HG03095 (cell line): ENCODE data around the gene PRICKLE1.

Experiments used
- ATAC-seq: cut with Tn5 transposase; IDR thresholded peaks from one replicate; pipeline ENCODE4 v1.9.1; 2021; ENCODE audit warnings: moderate library complexity; ENCODE audit not compliant: unreplicated experiment

Gene PRICKLE1

DNA sequence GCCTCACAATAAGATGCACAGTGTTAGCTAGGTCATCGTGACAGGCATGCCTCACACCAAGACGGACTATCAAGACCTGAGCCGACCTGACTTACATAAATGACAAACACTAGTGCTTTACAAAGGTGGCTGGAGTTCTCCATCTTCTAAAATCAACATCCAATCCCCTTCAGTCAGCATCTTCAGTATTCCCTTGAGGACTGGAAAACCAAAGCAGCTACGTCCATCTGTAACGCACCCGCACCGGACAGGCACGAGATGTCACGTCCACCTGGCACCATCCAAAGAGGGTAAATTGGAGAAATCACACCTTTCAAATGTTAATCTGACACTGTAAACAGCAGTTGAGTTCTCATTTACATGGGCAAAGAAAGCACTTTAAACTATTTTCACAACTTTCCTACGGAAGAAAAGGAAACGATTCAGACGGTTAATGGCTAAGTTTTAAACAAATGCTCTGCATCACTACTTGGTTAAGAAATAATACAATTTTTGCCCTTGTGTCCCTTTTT lies 130.2 kb downstream of the PRICKLE1 start:
- no peak for ATAC-seq

DNA sequence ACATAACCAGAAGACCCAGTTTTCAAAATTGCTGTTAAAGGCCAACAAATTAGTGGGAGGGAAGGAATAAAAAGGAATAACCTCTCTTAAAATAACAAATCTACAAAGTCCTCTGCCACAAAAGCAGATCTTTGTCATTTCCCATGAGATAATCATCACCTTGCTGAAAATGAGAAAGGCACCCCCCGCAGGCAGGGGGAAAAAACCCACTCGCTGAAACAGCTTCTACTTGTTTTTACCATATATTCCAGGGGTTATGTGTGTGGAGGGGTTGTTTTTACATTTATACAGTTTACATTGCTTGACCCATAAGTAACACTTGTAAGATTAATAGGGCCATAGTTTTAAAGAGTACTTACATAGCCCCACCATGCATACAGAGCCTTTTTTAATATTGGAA lies 131.0 kb downstream of the PRICKLE1 start:
- no peak for ATAC-seq

DNA sequence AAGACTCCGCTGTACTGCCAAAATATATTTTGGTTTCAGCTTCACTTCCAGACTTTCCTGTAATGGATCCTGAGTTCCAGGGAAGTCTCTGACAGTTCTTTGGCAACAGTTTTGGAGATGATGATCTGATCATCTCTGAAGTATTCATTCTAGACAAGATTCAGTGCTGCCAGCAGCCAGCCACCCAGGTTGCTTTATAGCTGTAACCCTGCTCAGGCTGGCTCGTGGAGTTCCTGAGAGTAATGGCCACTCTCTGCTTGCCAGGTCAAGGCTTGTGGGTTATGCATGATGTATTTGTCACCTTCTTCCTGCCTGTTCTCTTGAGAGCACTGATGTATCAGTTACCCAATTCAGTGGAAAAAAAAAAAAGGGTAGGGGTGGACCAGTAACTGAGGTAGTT lies 139.3 kb downstream of the PRICKLE1 start:
- ATAC-seq: no peak

DNA sequence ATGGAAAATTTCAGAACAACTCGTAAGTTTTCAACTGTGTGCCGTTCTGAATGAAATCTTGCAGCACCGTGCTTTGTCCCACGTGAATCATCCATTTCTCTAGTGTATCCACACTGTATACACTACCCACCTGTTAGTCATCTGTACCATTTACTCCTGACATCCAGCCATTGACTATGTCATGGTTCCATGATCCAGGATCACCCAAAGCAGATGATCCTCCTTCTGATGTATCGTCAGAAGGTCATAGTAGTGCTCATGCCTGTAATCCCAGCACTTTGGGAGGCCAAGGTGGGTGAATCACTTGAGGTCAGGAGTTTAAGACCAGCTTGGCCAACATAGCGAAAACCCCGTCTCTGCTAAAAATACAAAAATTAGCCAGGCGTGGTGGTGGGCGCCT lies 140.7 kb downstream of the PRICKLE1 start:
- ATAC-seq: no peak

DNA sequence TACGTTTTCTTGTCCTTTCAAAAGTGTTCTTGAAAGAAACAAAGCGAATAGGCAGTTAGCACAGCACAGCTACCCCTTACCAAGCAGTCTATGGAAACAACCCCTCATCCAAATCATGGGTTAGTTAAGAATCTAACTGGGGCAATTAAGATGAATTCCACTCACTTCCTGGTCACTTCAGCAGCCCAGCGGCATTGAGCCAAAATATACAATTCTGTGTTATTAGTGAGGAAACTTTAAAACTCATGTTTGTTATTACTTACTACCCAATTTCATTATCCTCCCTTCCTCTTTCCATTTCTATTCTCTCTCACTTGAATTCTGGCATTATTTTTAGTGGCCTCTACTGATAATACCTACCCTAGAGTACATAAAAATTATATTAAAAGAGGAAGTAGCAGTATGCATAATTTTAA lies 142.2 kb downstream of the PRICKLE1 start:
- no peak for ATAC-seq

DNA sequence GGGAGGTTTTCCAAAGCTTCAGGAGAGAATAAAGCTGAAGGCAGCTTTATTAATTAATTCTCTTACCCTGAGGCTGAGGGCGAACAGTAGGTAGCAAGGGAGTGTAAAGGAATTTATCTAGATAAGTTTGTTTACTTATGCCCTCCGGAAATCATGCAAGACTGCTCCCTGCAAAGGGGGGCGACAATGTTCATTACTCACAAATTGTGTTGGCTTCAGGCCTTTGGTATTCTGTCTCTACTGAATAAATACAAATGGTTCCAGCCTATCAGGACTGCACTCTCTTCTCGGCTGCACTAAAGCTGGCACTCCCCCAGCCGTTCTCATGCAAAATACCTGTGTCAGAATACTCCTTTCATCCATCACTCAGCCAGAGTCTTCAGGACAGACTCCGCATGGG lies 142.8 kb downstream of the PRICKLE1 start:
- no peak for ATAC-seq

DNA sequence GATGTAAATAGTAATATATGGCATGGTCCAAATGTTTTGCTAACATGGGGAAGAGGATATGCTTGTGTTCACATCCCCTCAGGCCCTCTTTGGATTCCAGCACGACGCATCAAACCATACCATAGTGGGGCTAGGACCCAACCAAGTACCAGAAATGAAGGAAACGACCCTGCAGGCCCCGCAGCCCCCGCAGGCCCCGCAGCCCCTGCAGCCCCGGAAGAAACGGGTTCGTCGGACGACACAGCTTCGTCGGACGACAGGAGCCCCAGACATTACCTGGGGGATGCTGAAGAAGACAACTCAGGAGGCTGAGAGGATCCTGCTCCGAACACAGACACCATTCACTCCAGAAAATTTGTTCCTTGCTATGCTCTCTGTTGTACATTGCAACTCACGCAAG lies 143.7 kb downstream of the PRICKLE1 start:
- ATAC-seq: no peak

DNA sequence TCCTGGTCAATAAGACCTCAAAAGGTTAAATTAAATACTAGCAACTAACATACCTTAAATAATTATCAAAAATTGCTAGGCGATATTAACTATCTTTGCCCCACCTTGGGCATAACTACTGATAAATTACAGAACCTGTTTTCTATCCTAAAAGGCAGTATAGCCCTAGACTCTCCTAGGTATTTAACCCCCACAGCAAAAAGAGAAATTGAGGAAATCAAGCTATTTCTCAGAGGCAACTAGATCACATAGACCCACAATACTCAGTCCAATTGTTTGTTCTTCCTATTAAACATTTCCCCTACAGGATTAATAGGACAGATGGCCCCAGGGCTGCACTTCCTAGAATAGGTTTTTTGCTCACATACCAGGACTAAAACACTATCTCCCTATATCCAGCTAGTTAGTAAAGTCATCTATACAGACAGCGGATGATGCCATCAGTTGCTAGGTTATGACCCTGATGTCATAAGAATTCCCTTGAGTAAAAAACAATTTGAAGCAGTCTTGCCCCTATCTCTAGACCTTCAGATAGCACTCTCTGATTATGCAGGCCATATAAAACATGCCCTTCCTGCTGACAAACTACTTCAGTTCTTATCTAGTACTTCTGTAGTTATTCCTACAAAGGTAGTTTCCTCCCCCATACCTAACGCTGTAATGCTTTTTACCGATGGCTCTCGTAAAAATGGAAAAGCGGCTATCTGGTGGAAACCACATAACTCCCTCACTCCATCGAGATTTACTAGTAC lies 145.2 kb downstream of the PRICKLE1 start:
- ATAC-seq: no peak

DNA sequence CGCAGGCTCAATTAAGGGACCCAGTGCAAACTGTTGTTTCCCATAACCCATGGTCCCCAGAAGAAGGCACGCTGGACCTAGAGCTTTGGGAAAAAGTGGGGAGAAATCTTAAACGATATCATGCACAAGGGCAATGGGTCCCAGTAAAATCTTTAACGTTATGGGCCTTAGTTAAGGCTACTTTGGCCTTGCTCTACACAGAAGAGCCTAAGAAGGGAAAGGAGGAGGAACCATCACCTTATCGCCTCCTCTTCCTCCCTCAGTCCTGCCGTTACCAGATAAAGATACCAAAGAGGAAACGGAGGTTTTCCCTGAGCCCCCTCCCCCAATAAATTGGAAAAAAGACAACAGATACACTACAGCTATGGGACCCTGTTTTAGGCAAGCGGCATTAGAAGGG lies 146.7 kb downstream of the PRICKLE1 start:
- ATAC-seq: no peak

DNA sequence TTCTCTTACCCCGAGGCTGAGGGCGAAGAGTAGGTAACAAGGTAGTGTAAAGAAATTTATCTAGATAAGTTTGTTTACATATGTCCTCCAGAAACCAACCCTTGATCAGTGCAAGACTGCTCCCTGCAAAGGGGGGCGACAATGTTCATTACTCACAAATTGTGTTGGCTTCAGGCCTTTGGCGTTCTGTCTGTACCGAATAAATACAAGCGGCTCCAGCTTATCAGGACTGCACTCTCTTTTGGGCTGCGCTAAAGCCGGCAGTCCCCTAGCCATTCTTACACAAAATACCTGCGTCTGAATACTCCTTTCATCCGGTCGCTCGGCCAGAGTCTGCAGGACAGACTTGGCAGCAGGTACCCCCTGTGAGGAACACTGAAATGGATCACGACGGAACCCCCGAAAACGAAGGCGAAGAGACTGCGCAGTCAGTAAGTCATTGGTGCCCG lies 147.2 kb downstream of the PRICKLE1 start:
- ATAC-seq: no peak

DNA sequence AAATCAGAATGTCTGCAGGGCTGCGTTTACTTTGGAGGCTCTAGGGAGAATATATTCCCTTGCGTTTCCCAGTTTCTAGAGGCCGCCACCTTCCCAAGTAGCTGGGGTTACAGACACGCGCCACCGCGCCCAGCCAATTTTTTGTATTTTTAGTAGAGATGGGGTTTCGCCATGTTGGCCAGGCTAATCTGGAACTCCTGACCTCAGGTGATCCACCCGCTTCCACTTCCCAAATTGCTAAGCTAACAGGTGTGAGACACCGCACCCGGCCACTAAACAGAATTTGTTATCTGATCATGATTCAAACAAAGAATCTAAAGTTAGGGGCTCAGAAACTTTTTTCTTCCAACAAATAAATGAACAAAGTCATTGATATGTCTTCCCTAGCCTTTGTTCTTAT lies 148.9 kb downstream of the PRICKLE1 start:
- ATAC-seq: no peak

DNA sequence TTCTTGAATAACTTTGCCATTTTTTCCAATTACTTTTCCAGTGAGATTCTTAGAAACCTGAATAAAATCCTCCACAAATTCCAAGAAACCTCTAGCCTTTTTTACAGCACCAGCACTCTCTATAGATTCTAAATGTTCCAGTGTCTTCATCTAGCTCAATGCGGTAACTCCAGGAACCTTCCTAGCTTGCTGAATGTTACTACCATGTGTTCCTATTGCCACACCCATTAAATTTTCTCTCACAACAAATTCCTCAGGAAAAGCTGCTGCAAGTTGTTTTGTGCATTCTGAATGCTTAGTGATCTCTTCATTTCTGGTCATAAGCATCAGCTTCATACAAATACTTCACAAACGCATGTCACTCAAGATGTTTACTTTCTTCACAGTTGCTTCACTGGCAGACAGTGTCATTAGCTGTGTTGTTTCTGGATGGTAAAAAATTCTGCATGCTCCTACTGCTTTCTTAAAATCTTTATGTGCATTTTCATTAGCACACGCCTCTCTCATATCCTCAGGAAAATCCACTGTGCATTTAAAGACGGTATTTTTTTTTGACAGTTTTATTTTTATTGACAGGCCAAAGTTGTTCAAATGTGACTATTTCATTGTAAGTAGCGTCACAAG lies 156.9 kb downstream of the PRICKLE1 start:
- no peak for ATAC-seq

DNA sequence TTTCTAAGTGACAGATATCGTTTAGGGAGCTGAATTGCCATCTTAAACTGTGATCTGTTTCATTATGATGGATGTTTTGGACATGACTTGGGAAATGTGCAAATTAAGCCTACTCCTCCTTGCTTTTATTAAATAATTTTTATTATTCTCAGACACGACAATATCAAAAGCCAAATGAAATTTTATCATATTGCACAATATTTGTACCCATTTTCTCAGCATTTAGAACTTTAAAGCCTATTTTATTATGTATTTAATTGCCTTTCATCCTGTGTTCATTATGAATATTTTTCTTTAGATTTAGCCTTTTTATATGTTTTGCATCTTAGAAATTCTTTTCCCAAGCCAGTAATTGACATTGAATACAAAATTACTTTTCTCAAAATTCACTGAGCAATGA lies 160.7 kb downstream of the PRICKLE1 start:
- no peak for ATAC-seq

DNA sequence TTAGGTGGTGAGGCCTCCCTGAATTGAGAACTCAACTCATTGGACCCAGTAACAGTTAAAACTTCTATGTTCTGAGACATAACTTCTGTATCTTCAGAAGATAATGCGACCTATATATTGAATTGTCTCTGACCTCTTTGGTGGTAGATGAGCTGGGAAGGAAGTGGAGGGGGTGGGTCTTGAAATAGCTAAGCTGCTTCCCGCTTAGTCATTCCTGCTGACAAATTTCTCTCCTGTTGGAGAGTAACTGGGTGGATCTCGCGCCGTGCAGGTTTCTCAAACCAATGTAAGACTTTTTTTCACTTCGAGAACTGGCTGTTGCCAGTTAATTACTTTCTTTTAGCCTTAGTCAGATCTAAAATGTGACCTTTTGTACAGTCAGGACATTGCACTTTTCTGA lies 162.8 kb downstream of the PRICKLE1 start:
- ATAC-seq: no peak

DNA sequence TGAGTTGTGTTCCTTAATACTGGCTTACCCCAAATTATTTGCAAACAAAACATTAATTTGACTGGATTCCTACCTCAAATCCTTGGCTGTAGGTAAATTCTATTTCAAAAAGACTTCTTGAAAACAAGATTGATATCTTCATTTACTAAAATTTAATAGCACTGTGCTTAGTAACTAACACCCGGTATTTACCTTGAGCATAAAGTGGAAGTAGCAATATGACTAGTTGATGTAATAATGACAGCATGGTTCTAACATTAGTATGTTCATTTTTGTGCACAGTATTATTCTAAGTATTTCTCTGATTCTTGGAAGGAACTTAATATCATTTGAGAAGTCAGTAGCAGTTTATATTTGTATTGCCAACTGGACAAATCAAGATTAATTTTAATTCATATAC lies 166.8 kb downstream of the PRICKLE1 start:
- ATAC-seq: no peak

DNA sequence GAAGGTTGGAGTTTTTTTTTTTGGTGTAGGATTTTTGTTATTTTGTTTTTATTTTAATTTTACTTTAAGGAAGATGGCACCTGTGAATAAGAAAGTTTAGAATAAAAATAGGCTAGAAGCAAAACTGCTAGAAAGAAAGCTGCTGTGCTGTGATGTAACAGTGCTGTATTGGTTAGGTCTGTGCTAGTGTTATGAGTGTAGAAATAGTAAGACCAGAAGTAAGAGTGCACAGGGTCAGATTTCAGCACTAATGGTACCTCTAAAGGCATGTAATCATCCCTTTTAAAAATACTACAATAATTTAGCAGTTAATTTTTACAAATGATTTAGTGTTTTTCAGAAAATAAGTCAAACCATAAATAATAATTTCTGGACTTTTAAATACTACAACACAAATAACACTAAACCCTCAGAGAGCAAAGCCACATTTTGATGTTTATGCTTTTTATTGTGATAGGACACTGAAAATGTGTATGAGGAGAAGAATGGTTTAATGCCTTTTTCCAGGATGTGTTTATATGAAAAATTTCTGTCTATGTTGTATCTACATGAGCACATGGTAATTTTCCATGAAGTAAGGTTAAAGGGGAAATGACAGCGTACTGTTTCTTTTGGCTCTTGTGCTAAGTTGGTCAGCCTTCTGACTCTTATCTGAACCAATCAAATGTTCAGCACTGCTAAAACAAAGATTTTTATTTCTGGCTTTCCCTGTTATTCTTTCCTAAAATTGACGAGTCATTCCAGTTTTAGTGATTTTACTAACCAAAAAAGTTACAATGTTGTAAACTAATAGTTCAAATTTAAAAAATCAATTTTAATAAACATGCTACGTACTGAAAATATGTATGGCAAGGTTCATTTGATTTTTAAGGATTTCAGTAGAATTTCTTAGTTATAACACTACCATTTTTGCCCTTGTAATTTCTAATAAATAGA lies 167.4 kb downstream of the PRICKLE1 start:
- peak; percentile 94 for ATAC-seq

DNA sequence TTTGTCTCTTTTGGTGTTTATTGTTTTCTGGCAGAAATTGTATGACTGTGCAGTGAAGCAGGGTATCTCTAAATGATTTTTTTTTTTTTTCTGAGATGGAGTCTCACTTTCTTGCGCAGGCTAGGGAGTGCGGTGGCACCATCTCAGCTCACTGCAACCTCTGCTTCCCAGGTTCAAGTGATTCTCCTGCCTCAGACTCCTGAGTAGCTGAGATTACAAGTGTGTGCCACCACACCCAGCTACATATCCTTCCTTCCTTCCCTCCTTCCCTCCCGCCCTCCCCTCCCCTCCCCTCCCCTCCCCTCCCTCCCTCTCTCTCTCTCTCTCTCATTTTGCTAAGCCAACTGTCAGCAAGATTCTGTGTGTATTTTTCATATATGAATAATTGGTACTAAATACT lies 169.2 kb downstream of the PRICKLE1 start:
- ATAC-seq: no peak

DNA sequence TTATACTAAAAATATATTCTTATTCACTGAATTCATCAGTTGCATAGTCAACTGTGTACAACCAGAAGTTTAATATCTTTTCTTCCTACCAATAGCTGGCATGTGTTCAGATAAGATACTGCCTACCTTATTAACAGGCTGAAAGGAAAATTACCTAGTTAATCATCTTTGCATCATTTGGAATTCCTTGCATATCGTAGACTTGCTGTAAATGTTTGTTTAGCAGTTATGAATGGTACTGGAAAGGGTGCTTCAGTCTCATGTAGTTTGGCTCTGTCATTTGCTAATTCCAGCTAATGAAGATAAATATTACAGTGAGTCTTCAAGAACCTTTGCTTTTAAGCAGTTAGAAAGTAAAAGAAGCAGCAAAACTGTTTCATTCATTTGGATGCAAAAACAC lies 179.2 kb downstream of the PRICKLE1 start:
- ATAC-seq: no peak

DNA sequence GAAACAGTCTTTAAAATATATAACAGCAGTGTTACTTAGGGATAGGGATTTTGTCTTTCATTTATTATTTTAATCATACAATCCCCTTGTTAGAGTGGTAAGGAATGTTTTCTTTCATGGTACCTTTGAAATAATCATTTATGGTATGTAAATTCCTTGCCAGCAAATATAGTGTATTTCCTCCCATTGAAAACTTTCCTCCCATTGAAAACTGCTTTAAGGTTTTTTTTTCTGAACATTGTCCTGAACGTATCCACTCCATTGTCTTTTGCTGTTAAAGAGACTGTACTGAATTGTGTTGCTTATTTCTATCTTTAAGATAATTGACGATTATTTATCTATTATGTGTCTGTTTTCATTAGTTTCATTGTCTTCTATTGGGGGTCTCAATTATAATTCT lies 180.1 kb downstream of the PRICKLE1 start:
- ATAC-seq: no peak

DNA sequence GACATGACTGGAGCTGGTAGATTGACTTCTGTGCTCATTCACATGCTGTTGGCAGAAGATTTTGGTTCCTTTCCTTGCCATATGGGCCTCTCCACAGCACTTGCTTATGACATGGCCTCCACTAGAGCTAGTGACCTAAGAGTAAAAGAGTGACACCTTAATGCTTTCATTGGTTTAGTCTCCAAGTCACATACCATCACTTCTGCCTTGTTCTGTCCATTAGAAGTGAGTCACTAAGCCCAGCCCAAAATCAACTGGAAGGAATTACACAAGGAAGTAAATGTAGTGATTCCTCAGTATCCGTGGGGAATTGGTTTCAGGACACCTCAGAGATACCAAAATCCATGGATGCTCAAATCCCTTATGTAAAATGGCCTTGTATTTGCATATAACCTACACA lies 182.2 kb downstream of the PRICKLE1 start:
- ATAC-seq: no peak
